ENCODE data around the gene SERPINF2. TPM values are rescaled to one million over a fixed set of nuclear protein-coding genes. Genes with fewer than 3 reads are reported as not detected.
A peak's percentile ranks its signal among the peaks of the same experiment; 100 is the strongest.

The SERPINF2 gene
- total and polyA plus RNA-seq, 8 donors, result 2.6 to 32.6 (median 3.5) TPM

DNA sequence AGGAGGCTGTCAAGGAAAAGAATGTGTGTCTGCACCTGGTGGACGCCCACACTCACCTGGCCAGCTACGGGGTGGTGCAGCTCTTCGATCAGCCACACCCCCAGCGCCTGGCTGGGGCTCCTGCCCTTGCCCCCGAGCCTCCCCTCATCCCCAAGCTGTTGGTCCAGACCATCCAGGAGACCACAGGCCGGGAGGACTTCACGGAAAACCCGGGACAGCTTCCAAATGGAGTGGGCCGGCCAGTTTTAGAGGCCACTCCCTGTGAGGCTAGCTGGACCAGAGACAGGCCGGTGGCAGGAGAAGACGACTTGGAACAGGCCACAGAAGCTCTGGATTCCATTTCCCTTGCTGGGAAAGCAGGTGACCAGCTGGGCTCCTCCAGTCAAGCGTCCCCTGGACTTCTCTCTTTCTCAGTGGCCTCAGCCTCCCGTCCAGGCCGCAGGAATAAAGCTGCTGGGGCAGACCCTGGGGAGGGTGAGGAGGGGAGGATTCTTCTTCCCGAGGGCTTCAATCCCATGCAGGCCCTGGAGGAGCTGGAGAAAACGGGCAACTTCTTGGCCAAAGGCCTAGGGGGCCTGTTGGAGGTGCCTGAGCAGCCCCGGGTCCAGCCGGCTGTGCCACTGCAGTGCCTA, 15.9 kb upstream of the SERPINF2 start:
- Histone ChIP-seq H3K27ac (no peak overlapping the region), H3K4me3 (peak overlapping the region in 1 of 2 donors; percentile 94), H3K36me3 (peaks cover 0 to 55% of the 10 kb centered on the region in 2 donors), H3K27me3 (no peaks in the 10 kb centered on the region), H3K9me3 (no peaks in the 10 kb centered on the region), H3K4me1 (peaks cover 16 to 89% of the 10 kb centered on the region in 2 donors)
- TF ChIP-seq, protein P1, sequence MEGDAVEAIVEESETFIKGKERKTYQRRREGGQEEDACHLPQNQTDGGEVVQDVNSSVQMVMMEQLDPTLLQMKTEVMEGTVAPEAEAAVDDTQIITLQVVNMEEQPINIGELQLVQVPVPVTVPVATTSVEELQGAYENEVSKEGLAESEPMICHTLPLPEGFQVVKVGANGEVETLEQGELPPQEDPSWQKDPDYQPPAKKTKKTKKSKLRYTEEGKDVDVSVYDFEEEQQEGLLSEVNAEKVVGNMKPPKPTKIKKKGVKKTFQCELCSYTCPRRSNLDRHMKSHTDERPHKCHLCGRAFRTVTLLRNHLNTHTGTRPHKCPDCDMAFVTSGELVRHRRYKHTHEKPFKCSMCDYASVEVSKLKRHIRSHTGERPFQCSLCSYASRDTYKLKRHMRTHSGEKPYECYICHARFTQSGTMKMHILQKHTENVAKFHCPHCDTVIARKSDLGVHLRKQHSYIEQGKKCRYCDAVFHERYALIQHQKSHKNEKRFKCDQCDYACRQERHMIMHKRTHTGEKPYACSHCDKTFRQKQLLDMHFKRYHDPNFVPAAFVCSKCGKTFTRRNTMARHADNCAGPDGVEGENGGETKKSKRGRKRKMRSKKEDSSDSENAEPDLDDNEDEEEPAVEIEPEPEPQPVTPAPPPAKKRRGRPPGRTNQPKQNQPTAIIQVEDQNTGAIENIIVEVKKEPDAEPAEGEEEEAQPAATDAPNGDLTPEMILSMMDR (IDR thresholded peaks at IDR 0.05), result no peak
- no peak for ATAC-seq
- DNase-seq, result no peak
- intact Hi-C loops (cut with DNase I), result loop anchor here (5.0 to 10.0 kb wide), 2 partner anchors 46 to 48 kb away; no protein-coding TSS in a partner anchor

DNA sequence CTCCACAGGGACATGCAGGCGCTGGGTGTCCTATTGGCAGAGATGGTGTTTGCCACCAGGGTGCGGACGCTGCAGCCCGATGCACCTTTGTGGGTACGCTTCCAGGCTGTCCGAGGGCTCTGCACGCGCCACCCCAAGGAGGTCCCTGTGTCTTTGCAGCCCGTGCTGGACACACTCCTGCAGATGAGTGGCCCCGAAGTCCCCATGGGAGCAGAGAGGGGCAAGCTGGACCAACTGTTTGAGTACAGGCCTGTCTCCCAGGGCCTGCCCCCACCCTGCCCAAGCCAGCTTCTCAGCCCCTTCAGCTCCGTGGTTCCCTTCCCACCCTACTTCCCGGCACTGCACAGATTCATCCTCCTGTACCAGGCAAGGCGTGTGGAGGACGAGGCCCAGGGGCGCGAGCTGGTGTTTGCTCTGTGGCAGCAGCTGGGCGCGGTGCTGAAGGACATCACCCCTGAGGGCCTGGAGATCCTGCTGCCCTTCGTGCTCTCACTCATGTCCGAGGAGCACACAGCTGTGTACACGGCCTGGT, 15.3 kb upstream of the SERPINF2 start:
- ATAC-seq (no peak), DNase-seq (peak in 1 of 4 donors; percentile 75)
- Histone ChIP-seq H3K4me1 (peaks cover 16 to 86% of the 10 kb centered on the region in 2 donors), H3K4me3 (no peak overlapping the region), H3K36me3 (peaks cover 0 to 60% of the 10 kb centered on the region in 2 donors), H3K9me3 (no peaks in the 10 kb centered on the region), H3K27me3 (no peaks in the 10 kb centered on the region), H3K27ac (no peak overlapping the region)
- intact Hi-C loops (cut with DNase I), result loop anchor here (5.0 to 10.0 kb wide), 2 partner anchors 45 to 47 kb away; no protein-coding TSS in a partner anchor
- TF ChIP-seq, protein P1 (IDR thresholded peaks at IDR 0.05), result no peak

DNA sequence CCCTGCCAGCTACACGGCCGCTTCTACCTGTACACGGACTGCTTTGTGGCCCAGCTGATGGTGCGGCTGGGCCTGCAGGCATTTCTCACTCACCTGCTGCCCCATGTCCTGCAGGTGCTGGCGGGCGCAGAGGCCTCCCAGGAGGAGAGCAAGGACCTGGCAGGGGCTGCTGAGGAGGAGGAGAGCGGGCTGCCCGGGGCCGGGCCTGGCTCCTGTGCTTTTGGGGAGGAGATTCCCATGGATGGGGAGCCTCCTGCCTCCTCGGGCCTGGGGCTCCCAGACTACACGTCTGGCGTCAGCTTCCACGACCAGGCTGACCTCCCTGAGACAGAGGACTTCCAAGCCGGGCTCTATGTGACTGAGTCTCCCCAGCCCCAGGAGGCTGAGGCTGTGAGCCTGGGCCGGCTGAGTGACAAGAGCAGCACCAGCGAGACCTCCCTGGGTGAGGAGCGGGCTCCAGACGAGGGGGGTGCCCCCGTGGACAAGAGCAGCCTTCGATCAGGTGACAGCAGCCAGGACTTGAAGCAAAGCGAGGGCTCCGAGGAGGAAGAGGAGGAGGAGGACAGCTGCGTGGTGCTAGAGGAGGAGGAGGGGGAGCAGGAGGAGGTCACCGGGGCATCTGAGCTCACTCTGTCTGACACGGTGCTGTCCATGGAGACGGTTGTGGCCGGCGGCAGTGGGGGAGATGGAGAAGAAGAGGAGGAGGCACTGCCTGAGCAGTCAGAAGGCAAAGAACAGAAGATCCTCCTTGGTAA, 14.6 kb upstream of the SERPINF2 start:
- no peak overlapping the region for H3K4me3 ChIP-seq
- no peak for ATAC-seq
- DNase-seq, result peak in 1 of 4 donors; percentile 80
- peaks cover 16 to 78% of the 10 kb centered on the region in 2 donors for H3K4me1 ChIP-seq
- H3K36me3 ChIP-seq, result peaks cover 0 to 68% of the 10 kb centered on the region in 2 donors
- no peak overlapping the region for H3K27ac ChIP-seq
- intact Hi-C loops (cut with DNase I), result loop anchor here (5.0 to 10.0 kb wide), 2 partner anchors 44 to 47 kb away; no protein-coding TSS in a partner anchor
- no peaks in the 10 kb centered on the region for H3K27me3 ChIP-seq
- H3K9me3 ChIP-seq, result no peaks in the 10 kb centered on the region
- TF ChIP-seq, protein P1 (IDR thresholded peaks at IDR 0.05), result no peak

DNA sequence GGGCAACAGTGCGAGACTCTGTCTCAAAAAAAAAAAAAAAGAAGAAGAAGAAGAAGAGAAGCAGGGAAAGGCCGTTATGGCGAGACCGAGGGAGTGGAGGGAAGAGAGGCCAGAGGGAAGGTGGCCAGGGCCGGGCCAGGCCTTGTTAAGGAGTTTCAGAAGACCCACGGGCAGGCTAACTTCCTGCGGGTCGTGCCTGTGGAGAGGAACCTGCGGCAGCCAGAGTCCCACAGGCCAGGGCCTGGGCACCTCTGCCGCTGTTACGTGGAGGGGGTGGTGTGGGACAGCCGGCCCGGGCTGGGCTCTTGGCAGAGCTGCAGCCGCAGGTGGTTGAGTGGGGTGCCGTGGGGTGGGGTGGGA, 12.7 kb upstream of the SERPINF2 start:
- DNase-seq (no peak), ATAC-seq (peak; percentile 37)
- TF ChIP-seq, protein P1 (IDR thresholded peaks at IDR 0.05), result no peak
- intact Hi-C loops (cut with DNase I), result loop anchor here (5.0 to 10.0 kb wide), 2 partner anchors 42 to 45 kb away; no protein-coding TSS in a partner anchor
- Histone ChIP-seq H3K4me1 (peaks cover 10 to 63% of the 10 kb centered on the region in 2 donors), H3K9me3 (no peaks in the 10 kb centered on the region), H3K27me3 (no peaks in the 10 kb centered on the region), H3K27ac (peak overlapping the region; percentile 45 to 78), H3K36me3 (peaks cover 0 to 86% of the 10 kb centered on the region in 2 donors), H3K4me3 (peak overlapping the region in 1 of 2 donors; percentile 10)
